H1 (cell line): ENCODE measurements around the gene ITGA5.

Experiments used
- CBX8 ChIP-seq: fragments of 300-800, 300-1000 bp; sonication (generic); IDR thresholded peaks from 2 replicates; pipeline ENCODE4 v1.7.1; 2016; ENCODE audit warnings: low read depth, low read length, borderline replicate concordance
- CHD1 ChIP-seq: IDR thresholded peaks from 2 replicates; pipeline ENCODE4 v1.6.1; 2012; ENCODE audit warnings: low read depth, low read length, improper control_type of control experiment
- EGR1 ChIP-seq: IDR thresholded peaks from 2 replicates; pipeline ENCODE4 v1.6.1; 2011; ENCODE audit warnings: low read depth, low read length, borderline replicate concordance
- EP300 ChIP-seq, 2 experiments: IDR thresholded peaks; 1 replicate in 1 of 2; 2 replicates in 1 of 2; pipeline ENCODE4 v1.6.1; 2011 to 2012; ENCODE audit warnings: low read depth in 2 of 2, low read length in 2 of 2, mild to moderate bottlenecking in 2 of 2, borderline replicate concordance in 1 of 2, inconsistent platforms in 1 of 2, moderate library complexity in 1 of 2
- MAFK ChIP-seq: IDR thresholded peaks from 2 replicates; pipeline ENCODE4 v1.6.1; 2012; ENCODE audit warnings: low read depth, mild to moderate bottlenecking, improper control_type of control experiment, low read length
- NRF1 ChIP-seq: IDR thresholded peaks from 2 replicates; pipeline ENCODE4 v1.6.1; 2011; ENCODE audit warnings: mild to moderate bottlenecking, low read depth, low read length, improper control_type of control experiment
- POLR2A ChIP-seq, 2 experiments: IDR thresholded peaks; 1 replicate in 1 of 2; 2 replicates in 1 of 2; pipeline ENCODE4 v1.6.1; 2011; ENCODE audit warnings: low read depth in 2 of 2, low read length in 2 of 2, mild to moderate bottlenecking in 2 of 2; ENCODE audit errors: control extremely low read depth in 1 of 2
- TF ChIP-seq, protein P1 (sequence below), 3 experiments: IDR thresholded peaks; 1 replicate in 2 of 3; 2 replicates in 1 of 3; pipeline versions ENCODE4 v1.5.1 to v1.6.1; 2011; ENCODE audit warnings: low read length in 3 of 3, mild to moderate bottlenecking in 3 of 3, inconsistent platforms in 2 of 3, low read depth in 1 of 3, moderate library complexity in 1 of 3; ENCODE audit not compliant: insufficient read depth in 1 of 3; ENCODE audit errors: control extremely low read depth in 1 of 3

DNA sequence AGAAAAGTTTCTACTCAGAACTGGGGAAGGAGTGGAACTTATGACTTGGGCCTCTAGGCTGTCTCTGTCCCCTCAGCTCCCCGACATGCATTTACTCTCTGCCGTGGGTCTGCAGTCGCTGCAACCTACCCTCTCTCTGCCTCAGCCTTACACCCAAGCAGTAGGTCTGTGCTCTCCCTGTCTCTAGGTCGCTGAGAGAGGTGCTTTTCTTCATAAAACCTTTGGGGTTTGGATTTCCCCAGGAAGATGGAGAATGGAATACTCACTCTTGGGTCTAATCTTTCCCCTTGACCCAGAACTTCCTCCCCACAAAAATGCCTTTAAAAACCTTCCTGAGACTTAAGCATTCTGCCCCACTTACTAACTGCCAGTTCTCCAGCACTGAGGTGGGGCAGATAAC is 67.7 kb downstream of the ITGA5 start:
- TF ChIP-seq CBX8 (no peak), CHD1 (no peak), POLR2A (IDR thresholded peaks at IDR 0.05; ENCODE audit: control extremely low read depth in 1 of 2, low read depth in 2 of 2, low read length in 2 of 2) (no peak), EGR1 (no peak), MAFK (no peak), EP300 (IDR thresholded peaks at IDR 0.05; ENCODE audit: borderline replicate concordance in 1 of 2, low read depth in 2 of 2, low read length in 2 of 2) (no peak), NRF1 (no peak)
- TF ChIP-seq, protein P1, sequence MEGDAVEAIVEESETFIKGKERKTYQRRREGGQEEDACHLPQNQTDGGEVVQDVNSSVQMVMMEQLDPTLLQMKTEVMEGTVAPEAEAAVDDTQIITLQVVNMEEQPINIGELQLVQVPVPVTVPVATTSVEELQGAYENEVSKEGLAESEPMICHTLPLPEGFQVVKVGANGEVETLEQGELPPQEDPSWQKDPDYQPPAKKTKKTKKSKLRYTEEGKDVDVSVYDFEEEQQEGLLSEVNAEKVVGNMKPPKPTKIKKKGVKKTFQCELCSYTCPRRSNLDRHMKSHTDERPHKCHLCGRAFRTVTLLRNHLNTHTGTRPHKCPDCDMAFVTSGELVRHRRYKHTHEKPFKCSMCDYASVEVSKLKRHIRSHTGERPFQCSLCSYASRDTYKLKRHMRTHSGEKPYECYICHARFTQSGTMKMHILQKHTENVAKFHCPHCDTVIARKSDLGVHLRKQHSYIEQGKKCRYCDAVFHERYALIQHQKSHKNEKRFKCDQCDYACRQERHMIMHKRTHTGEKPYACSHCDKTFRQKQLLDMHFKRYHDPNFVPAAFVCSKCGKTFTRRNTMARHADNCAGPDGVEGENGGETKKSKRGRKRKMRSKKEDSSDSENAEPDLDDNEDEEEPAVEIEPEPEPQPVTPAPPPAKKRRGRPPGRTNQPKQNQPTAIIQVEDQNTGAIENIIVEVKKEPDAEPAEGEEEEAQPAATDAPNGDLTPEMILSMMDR (IDR thresholded peaks at IDR 0.05; ENCODE audit: control extremely low read depth in 1 of 3, insufficient read depth in 1 of 3, low read depth in 1 of 3, low read length in 3 of 3), result no peak
